ENCODE data around the gene ABCA2. TPM values are rescaled to one million over a fixed set of nuclear protein-coding genes. Genes with fewer than 3 reads are reported as not detected.
A peak's percentile ranks its signal among the peaks of the same experiment; 100 is the strongest.

ABCA2 gene
- total and polyA plus RNA-seq, 9 of the 15 experiments (the other 6 are each of a cell fraction or from before 2014, with no cell fraction given), result 0.69 to 16.3 (median 6.1) TPM; not detected in 2

DNA sequence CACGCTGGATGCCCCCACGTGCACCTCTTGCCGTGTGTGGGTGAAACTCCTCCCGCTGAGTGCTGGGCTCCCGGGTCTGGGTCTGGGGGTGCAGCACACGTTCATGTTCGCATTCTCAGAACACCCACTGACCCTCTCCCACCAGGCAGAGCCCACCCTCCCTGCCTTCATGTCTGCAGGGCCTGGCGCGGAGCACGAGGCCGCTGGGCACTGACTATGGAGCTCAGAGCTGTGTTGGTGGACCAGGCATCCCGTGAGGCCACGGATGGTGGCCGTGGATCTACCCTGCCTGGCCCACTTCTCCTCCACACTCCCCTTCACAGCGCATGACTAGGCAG is 67.1 kb downstream of the ABCA2 start:
- H3K4me2 ChIP-seq (ENCODE audit: insufficient read depth, low read length), result no peak overlapping the region
- peak overlapping the region in 1 of 2 experiments; percentile 74; a peak in 1 of 4 replicates for H3K9ac ChIP-seq (ENCODE audit: insufficient read depth in 1 of 2, low read depth in 2 of 2, low read length in 2 of 2)
- intact Hi-C loops (cut with micrococcal nuclease) (no loop called here), in situ Hi-C loops (cut with MboI) (no loop called here)
- no peak for ATAC-seq
- ChIA-PET CTCF (ENCODE audit: low intra/inter-chr PET ratio) (interaction anchor here (0.6 kb wide), 1 partner anchor 85 kb away, joined by 3 read pairs; the partner anchor contains the start of gene NPDC1), POLR2A (interaction anchor here (1.1 kb wide), 1 partner anchor 9 kb away, joined by 3 read pairs; no protein-coding TSS in a partner anchor)
- no peak for FAIRE-seq
- TF ChIP-seq SIN3A (IDR thresholded peaks at IDR 0.05; ENCODE audit: borderline replicate concordance in 2 of 2, control insufficient read depth in 1 of 2, low read depth in 2 of 2, low read length in 2 of 2) (no peak), SIN3B (IDR thresholded peaks at IDR 0.05; ENCODE audit: low read depth) (no peak), MAZ (CRISPR knock-in tag; conservative IDR thresholded peaks at IDR 0.05 in 1 of 2, IDR thresholded peaks at IDR 0.05 in 1 of 2) (no peak), MAFF (IDR thresholded peaks at IDR 0.05; ENCODE audit: low read length) (no peak), TCF3 (CRISPR knock-in tag; IDR thresholded peaks at IDR 0.05) (no peak), HMG20B (CRISPR knock-in tag; IDR thresholded peaks at IDR 0.05) (no peak)
- TF ChIP-seq, protein P1, sequence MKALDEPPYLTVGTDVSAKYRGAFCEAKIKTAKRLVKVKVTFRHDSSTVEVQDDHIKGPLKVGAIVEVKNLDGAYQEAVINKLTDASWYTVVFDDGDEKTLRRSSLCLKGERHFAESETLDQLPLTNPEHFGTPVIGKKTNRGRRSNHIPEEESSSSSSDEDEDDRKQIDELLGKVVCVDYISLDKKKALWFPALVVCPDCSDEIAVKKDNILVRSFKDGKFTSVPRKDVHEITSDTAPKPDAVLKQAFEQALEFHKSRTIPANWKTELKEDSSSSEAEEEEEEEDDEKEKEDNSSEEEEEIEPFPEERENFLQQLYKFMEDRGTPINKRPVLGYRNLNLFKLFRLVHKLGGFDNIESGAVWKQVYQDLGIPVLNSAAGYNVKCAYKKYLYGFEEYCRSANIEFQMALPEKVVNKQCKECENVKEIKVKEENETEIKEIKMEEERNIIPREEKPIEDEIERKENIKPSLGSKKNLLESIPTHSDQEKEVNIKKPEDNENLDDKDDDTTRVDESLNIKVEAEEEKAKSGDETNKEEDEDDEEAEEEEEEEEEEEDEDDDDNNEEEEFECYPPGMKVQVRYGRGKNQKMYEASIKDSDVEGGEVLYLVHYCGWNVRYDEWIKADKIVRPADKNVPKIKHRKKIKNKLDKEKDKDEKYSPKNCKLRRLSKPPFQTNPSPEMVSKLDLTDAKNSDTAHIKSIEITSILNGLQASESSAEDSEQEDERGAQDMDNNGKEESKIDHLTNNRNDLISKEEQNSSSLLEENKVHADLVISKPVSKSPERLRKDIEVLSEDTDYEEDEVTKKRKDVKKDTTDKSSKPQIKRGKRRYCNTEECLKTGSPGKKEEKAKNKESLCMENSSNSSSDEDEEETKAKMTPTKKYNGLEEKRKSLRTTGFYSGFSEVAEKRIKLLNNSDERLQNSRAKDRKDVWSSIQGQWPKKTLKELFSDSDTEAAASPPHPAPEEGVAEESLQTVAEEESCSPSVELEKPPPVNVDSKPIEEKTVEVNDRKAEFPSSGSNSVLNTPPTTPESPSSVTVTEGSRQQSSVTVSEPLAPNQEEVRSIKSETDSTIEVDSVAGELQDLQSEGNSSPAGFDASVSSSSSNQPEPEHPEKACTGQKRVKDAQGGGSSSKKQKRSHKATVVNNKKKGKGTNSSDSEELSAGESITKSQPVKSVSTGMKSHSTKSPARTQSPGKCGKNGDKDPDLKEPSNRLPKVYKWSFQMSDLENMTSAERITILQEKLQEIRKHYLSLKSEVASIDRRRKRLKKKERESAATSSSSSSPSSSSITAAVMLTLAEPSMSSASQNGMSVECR (CRISPR knock-in tag; IDR thresholded peaks at IDR 0.05), result no peak
- TF ChIP-seq, protein P2, sequence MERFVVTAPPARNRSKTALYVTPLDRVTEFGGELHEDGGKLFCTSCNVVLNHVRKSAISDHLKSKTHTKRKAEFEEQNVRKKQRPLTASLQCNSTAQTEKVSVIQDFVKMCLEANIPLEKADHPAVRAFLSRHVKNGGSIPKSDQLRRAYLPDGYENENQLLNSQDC (CRISPR knock-in tag; IDR thresholded peaks at IDR 0.05), result no peak
- TF ChIP-seq, protein P3, sequence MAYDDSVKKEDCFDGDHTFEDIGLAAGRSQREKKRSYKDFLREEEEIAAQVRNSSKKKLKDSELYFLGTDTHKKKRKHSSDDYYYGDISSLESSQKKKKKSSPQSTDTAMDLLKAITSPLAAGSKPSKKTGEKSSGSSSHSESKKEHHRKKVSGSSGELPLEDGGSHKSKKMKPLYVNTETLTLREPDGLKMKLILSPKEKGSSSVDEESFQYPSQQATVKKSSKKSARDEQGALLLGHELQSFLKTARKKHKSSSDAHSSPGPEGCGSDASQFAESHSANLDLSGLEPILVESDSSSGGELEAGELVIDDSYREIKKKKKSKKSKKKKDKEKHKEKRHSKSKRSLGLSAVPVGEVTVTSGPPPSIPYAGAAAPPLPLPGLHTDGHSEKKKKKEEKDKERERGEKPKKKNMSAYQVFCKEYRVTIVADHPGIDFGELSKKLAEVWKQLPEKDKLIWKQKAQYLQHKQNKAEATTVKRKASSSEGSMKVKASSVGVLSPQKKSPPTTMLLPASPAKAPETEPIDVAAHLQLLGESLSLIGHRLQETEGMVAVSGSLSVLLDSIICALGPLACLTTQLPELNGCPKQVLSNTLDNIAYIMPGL (CRISPR knock-in tag; IDR thresholded peaks at IDR 0.05), result no peak
- no peaks in the 10 kb centered on the region for H4K20me1 ChIP-seq (replicated peaks; ENCODE audit: control insufficient read depth, insufficient read depth, low read length)
- BruUV-seq (replicated peaks), result no TSS peak
- no peak overlapping the region for H2AFZ ChIP-seq (ENCODE audit: low read depth, low read length)
- H3K9me3 ChIP-seq (replicated peaks; ENCODE audit: control insufficient read depth, insufficient read depth, low read depth, low read length), result no peaks in the 10 kb centered on the region
- H3K27ac ChIP-seq (ENCODE audit: extremely low read depth, low read depth, low read length), result no peak overlapping the region
- H3K27me3 ChIP-seq (ENCODE audit: control insufficient read depth in 2 of 2, insufficient read depth in 2 of 2, low read length in 2 of 2), result no peaks in the 10 kb centered on the region
- H3K9me1 ChIP-seq (ENCODE audit: control insufficient read depth, insufficient read depth, low read length), result no peaks in the 10 kb centered on the region
- WGBS (ENCODE audit: insufficient coverage, low coverage, missing lambda C conversion rate), result 66% methylated on average over 14 of the region's 15 CpGs
- H3K79me2 ChIP-seq (ENCODE audit: control insufficient read depth, insufficient read depth, low read length), result no peaks in the 10 kb centered on the region
- no peak overlapping the region for H3K4me3 ChIP-seq
- DNase-seq (ENCODE audit: extremely low read depth in 1 of 4, low spot score in 3 of 4), result no peak
- H3K4me1 ChIP-seq (replicated peaks in 1 of 2; ENCODE audit: control insufficient read depth in 2 of 2, insufficient read depth in 2 of 2, low read length in 2 of 2), result peaks cover 22 to 74% of the 10 kb centered on the region in 2 experiments; a peak in 4 of 5 replicates
- no peaks in the 10 kb centered on the region for H3K36me3 ChIP-seq (ENCODE audit: control insufficient read depth, insufficient read depth, low read length)
